SK-N-SH (cell line): Measurements from ENCODE around the gene ATP8A2. TPM values are rescaled to one million over a fixed set of nuclear protein-coding genes. Genes with fewer than 3 reads are reported as not detected.

Source experiments
- CTCF ChIA-PET: fragments of 300-600, 350-600 bp; formaldehyde crosslinking; extraction: SDS; loops from one replicate; lab custom pipeline; 2021; lab: Yijun Ruan, JAX
- POLR2A ChIA-PET: fragments of 350-600 bp; sonication (Branson Sonifier 250); formaldehyde crosslinking; extraction: SDS; loops from one replicate; lab custom pipeline; 2020; ENCODE audit warnings: antibody characterized with exemption, inconsistent platforms; lab: Yijun Ruan, JAX
- DNase-seq: peaks from one replicate; pipeline ENCODE4 v3.0.0; 2012
- H2AFZ ChIP-seq: fragments of 200-600 bp; sonication (generic); 2 replicates; pipeline ENCODE4 v1.8.1; 2016; ENCODE audit warnings: antibody characterized with exemption, mild to moderate bottlenecking, low read depth
- H3F3A ChIP-seq: fragments of 200-600 bp; sonication (generic); replicated peaks from 2 replicates; pipeline ENCODE3; 2016; ENCODE audit warnings: antibody characterized with exemption, mild to moderate bottlenecking; ENCODE audit not compliant: insufficient read depth
- H3K27ac ChIP-seq, 2 experiments: fragments of 200-500 bp in 1 of 2; fragments of 200-600 bp in 1 of 2; sonication (Bioruptor generic) in 1 of 2; sonication (generic), shearing (Covaris generic) in 1 of 2; 2 replicates each; pipeline versions ENCODE4 v1.5.1 to v1.6.1; 2014 to 2016; ENCODE audit warnings: low read depth in 2 of 2, inconsistent platforms in 1 of 2, low read length in 1 of 2, mild to moderate bottlenecking in 1 of 2, mixed read lengths in 1 of 2
- H3K27me3 ChIP-seq: fragments of 200-600 bp; sonication (generic), shearing (Covaris generic); 2 replicates; pipeline ENCODE4 v1.6.1; 2016; ENCODE audit warnings: mixed run types; ENCODE audit not compliant: insufficient read depth
- H3K36me3 ChIP-seq, 2 experiments: fragments of 200-500 bp in 1 of 2; fragments of 200-600 bp in 1 of 2; sonication (Bioruptor generic) in 1 of 2; sonication (generic) in 1 of 2; replicated peaks in 1 of 2; 2 replicates each; pipeline versions ENCODE3 to v1.5.1; 2014 to 2016; ENCODE audit warnings: low read length in 1 of 2, mild to moderate bottlenecking in 1 of 2; ENCODE audit not compliant: insufficient read depth in 2 of 2, control insufficient read depth in 1 of 2
- H3K4me1 ChIP-seq, 2 experiments: fragments of 200-500 bp in 1 of 2; fragments of 200-600 bp in 1 of 2; sonication (Bioruptor generic) in 1 of 2; sonication (generic), shearing (Covaris generic) in 1 of 2; 2 replicates each; pipeline versions ENCODE4 v1.5.1 to v1.6.1; 2014 to 2016; ENCODE audit warnings: low read depth in 1 of 2, low read length in 1 of 2, mixed run types in 1 of 2; ENCODE audit not compliant: insufficient read depth in 2 of 2, control insufficient read depth in 1 of 2
- H3K4me2 ChIP-seq: fragments of 200-600 bp; sonication (generic), shearing (Covaris generic); 2 replicates; pipeline ENCODE4 v1.6.1; 2017; ENCODE audit warnings: mixed run types
- H3K4me3 ChIP-seq, 2 experiments: fragments of 200-500 bp in 1 of 2; fragments of 200-600 bp in 1 of 2; sonication (Bioruptor generic) in 1 of 2; sonication (generic), shearing (Covaris generic) in 1 of 2; 2 replicates each; pipeline versions ENCODE4 v1.5.1 to v1.8.1; 2014 to 2016; ENCODE audit warnings: low read depth in 2 of 2, inconsistent platforms in 1 of 2, low read length in 1 of 2, mild to moderate bottlenecking in 1 of 2, mixed read lengths in 1 of 2, moderate library complexity in 1 of 2
- H3K79me2 ChIP-seq: fragments of 200-600 bp; sonication (generic); 2 replicates; pipeline ENCODE4 v1.8.1; 2017; ENCODE audit warnings: mild to moderate bottlenecking; ENCODE audit not compliant: insufficient read depth
- H3K9ac ChIP-seq: fragments of 200-600 bp; sonication (generic); 2 replicates; pipeline ENCODE4 v1.6.1; 2017; ENCODE audit warnings: mixed run types
- H3K9me2 ChIP-seq: fragments of 200-600 bp; sonication (generic); 2 replicates; pipeline ENCODE4 v1.6.1; 2017; ENCODE audit warnings: mixed run types
- H3K9me3 ChIP-seq: fragments of 200-600 bp; sonication (generic); 2 replicates; pipeline ENCODE4 v1.6.1; 2017; ENCODE audit warnings: mixed run types, mild to moderate bottlenecking, moderate library complexity
- H4K20me1 ChIP-seq: fragments of 200-600 bp; sonication (generic); 2 replicates; pipeline ENCODE4 v1.6.1; 2017; ENCODE audit warnings: mild to moderate bottlenecking, mixed run types; ENCODE audit not compliant: insufficient read depth
- ELF1 ChIP-seq: IDR thresholded peaks from 2 replicates; pipeline ENCODE4 v1.4.0; 2012
- EP300 ChIP-seq, 2 experiments: IDR thresholded peaks; 2 replicates each; pipeline versions ENCODE4 v1.4.0 to v1.6.1; 2012; ENCODE audit warnings: borderline replicate concordance in 1 of 2, low read depth in 1 of 2, low read length in 1 of 2
- FOSL2 ChIP-seq: IDR thresholded peaks from 2 replicates; pipeline ENCODE4 v1.4.0; 2012; ENCODE audit warnings: low read depth, mild to moderate bottlenecking, moderate library complexity, borderline replicate concordance
- FOXM1 ChIP-seq: IDR thresholded peaks from 2 replicates; pipeline ENCODE4 v1.4.0; 2012; ENCODE audit warnings: low read depth, mild to moderate bottlenecking
- IRF3 ChIP-seq: fragments of 150-350 bp; IDR thresholded peaks from 2 replicates; pipeline ENCODE4 v1.6.1; 2016; ENCODE audit warnings: mild to moderate bottlenecking, low read depth, low read length
- JUND ChIP-seq: IDR thresholded peaks from 2 replicates; pipeline ENCODE4 v1.4.0; 2012
- NFIC ChIP-seq: IDR thresholded peaks from 2 replicates; pipeline ENCODE4 v1.4.0; 2012; ENCODE audit warnings: borderline replicate concordance
- NRF1 ChIP-seq: IDR thresholded peaks from 2 replicates; pipeline ENCODE4 v1.6.1; 2012; ENCODE audit warnings: low read depth, mild to moderate bottlenecking, low read length
- PBX3 ChIP-seq: IDR thresholded peaks from 2 replicates; pipeline ENCODE4; 2012
- POLR2AphosphoS5 ChIP-seq: IDR thresholded peaks from 2 replicates; pipeline ENCODE4 v1.6.1; 2012; ENCODE audit warnings: low read depth, low read length
- RFX5 ChIP-seq: IDR thresholded peaks from 2 replicates; pipeline ENCODE4 v1.6.1; 2012; ENCODE audit warnings: mild to moderate bottlenecking, improper control_type of control experiment, low read length
- SMC3 ChIP-seq: IDR thresholded peaks from 2 replicates; pipeline ENCODE4 v1.6.1; 2012; ENCODE audit warnings: low read depth, low read length, improper control_type of control experiment
- TAF1 ChIP-seq: IDR thresholded peaks from 2 replicates; pipeline ENCODE4 v1.6.1; 2012; ENCODE audit warnings: low read depth, mild to moderate bottlenecking, low read length, moderate library complexity, borderline replicate concordance
- TCF12 ChIP-seq: IDR thresholded peaks from 2 replicates; pipeline ENCODE4 v1.4.0; 2012
- TEAD4 ChIP-seq: IDR thresholded peaks from 2 replicates; pipeline ENCODE4 v1.4.0; 2012; ENCODE audit warnings: mild to moderate bottlenecking, borderline replicate concordance; ENCODE audit not compliant: insufficient read depth
- USF1 ChIP-seq: IDR thresholded peaks from 2 replicates; pipeline ENCODE4 v1.4.0; 2012; ENCODE audit warnings: low read depth, borderline replicate concordance
- USF2 ChIP-seq: fragments of 150-350 bp; IDR thresholded peaks from 2 replicates; pipeline ENCODE4 v1.6.1; 2017; ENCODE audit warnings: antibody characterized with exemption, low read length, low read depth, borderline replicate concordance
- WGBS: methylation state at CpG from one replicate; pipeline ENCODE4 v1.1.6; 2017; ENCODE audit warnings: low lambda C conversion rate; 5-methylcytosine and 5-hydroxymethylcytosine counted together
- polyA plus RNA-seq, 3 experiments: library from polyadenylated mRNA; depleted of rRNA; stranded (reverse); fragments of >200 nt; gene quantifications; 2 replicates each; pipeline ENCODE4 v1.2.3, GENCODE V29; 2012

The ATP8A2 gene
- polyA plus RNA-seq, 1 of the 3 experiments (the other 2 are of a cell fraction): 0.02 TPM

GRCh38 chr13:25867038-25867437, 495.3 kb downstream of the ATP8A2 start:
- Histone ChIP-seq H3K9me2 (no peaks in the 10 kb centered on the region), H3K4me3 (no peak overlapping the region), H3F3A (no peaks in the 10 kb centered on the region), H3K9ac (no peak overlapping the region), H3K36me3 (no peaks in the 10 kb centered on the region), H3K9me3 (no peaks in the 10 kb centered on the region), H4K20me1 (no peaks in the 10 kb centered on the region), H3K27me3 (no peaks in the 10 kb centered on the region), H3K4me1 (no peaks in the 10 kb centered on the region), H3K79me2 (no peaks in the 10 kb centered on the region), H3K27ac (no peak overlapping the region), H3K4me2 (no peak overlapping the region), H2AFZ (no peak overlapping the region)
- ChIA-PET POLR2A (no interaction called here), CTCF (interaction anchor here (1.2 kb wide), 1 partner anchor 170 kb away, joined by 3 read pairs; no protein-coding TSS in a partner anchor)
- TF ChIP-seq NRF1: no peak
- DNase-seq: no peak

- Histone ChIP-seq H3K27ac (no peak overlapping the region), H4K20me1 (no peaks in the 10 kb centered on the region), H3K9me3 (no peaks in the 10 kb centered on the region), H3K9ac (no peak overlapping the region), H2AFZ (no peak overlapping the region), H3K9me2 (no peaks in the 10 kb centered on the region), H3K27me3 (no peaks in the 10 kb centered on the region), H3K36me3 (no peaks in the 10 kb centered on the region), H3K4me3 (no peak overlapping the region), H3K4me1 (no peaks in the 10 kb centered on the region), H3F3A (no peaks in the 10 kb centered on the region), H3K4me2 (no peak overlapping the region), H3K79me2 (no peaks in the 10 kb centered on the region)
- WGBS: 55% methylated on average over 5 of the region's 5 CpGs
- ChIA-PET POLR2A (no interaction called here), CTCF (interaction anchor here (0.7 to 1.2 kb wide), 3 partner anchors 9 to 294 kb away, joined by 3 read pairs; no protein-coding TSS in a partner anchor)
- TF ChIP-seq EP300 (IDR thresholded peaks at IDR 0.05; ENCODE audit: borderline replicate concordance in 1 of 2, low read depth in 1 of 2, low read length in 1 of 2) (no peak), PBX3 (no peak), USF2 (no peak)
- no peak for DNase-seq
Measured at GRCh38 chr13:25868490-25868889, 496.7 kb downstream of the ATP8A2 start.

GRCh38 chr13:25869941-25870340, 498.2 kb downstream of the ATP8A2 start:
- Histone ChIP-seq H3F3A (no peaks in the 10 kb centered on the region), H3K4me3 (no peak overlapping the region), H3K4me1 (no peaks in the 10 kb centered on the region), H3K27me3 (no peaks in the 10 kb centered on the region), H3K9me3 (no peaks in the 10 kb centered on the region), H3K9me2 (no peaks in the 10 kb centered on the region), H3K4me2 (no peak overlapping the region), H3K9ac (no peak overlapping the region), H3K79me2 (no peaks in the 10 kb centered on the region), H4K20me1 (no peaks in the 10 kb centered on the region), H3K36me3 (no peaks in the 10 kb centered on the region), H2AFZ (no peak overlapping the region), H3K27ac (no peak overlapping the region)
- WGBS: 58% methylated on average over 11 of the region's 12 CpGs
- CTCF ChIA-PET: interaction anchor here (0.6 to 1.2 kb wide), 2 partner anchors 287 to 295 kb away, joined by 3 read pairs; no protein-coding TSS in a partner anchor
- no peak for DNase-seq
- POLR2A ChIA-PET: no interaction called here
- no peak for TF ChIP-seq TEAD4
- TF ChIP-seq FOSL2: no peak
- TF ChIP-seq IRF3: no peak
- TF ChIP-seq NFIC: no peak
- TF ChIP-seq RFX5: no peak
- no peak for TF ChIP-seq SMC3
- no peak for TF ChIP-seq USF2
- TF ChIP-seq PBX3: no peak
- TF ChIP-seq POLR2AphosphoS5: no peak
- no peak for TF ChIP-seq TAF1
- no peak for TF ChIP-seq TCF12
- no peak for TF ChIP-seq NRF1
- TF ChIP-seq ELF1: no peak
- no peak for TF ChIP-seq JUND
- TF ChIP-seq FOXM1: no peak
- no peak for TF ChIP-seq USF1
